GM19395 (cell line): ENCODE results near the gene TBC1D1.

Source experiments
- ATAC-seq: cut with Tn5 transposase; IDR thresholded peaks from one replicate; pipeline ENCODE4 v1.9.1; 2021; ENCODE audit warnings: mild to moderate bottlenecking, moderate library complexity; ENCODE audit not compliant: unreplicated experiment

TBC1D1 gene

GRCh38 chr4:38095691-38096090 lies 204.8 kb downstream of the TBC1D1 start:
- no peak for ATAC-seq

DNA sequence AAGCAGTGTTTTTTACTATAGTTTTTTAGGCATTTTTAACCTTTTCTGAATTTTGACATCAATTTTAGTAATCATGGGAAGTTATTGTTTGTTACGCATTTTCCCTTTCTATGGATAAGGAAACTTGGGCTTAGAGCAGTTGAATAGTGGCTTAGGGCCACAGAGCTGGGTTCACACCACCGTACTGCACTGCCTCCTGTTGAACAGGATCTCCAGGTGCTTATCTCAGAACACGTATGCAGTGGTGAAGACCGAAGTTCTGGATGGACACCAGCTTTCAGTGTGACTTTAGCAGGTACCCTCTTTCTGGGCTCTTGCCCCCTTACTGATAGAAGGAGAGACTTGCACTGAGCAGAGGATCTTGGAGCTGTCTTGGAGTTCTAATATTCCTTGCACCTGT lies 206.9 kb downstream of the TBC1D1 start:
- ATAC-seq, result no peak

GRCh38 chr4:38099020-38099600 lies 208.2 kb downstream of the TBC1D1 start:
- ATAC-seq, result no peak

DNA sequence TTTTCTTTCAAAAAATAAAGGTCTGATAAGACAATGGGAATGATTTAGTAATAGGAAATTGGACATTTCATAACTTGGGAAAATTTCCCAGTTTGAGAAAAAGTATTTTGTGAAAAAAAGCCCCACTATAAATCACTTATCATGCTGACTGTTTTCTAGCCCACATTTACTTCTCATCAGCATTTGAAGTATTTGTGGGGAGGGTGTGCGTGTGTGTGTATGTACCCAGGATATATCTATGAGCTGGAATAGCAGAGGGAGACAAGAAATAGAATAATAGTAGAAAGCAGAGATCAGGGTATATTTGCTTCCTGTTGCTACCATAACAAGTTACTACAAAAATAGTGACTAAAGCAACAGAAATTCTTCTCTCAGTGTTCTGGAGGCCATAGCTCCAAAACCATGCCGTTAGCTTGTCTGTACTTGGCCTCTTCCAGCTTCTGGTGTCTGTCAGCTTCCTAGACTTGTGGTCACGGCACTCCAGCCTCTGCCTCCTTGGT lies 209.1 kb downstream of the TBC1D1 start:
- ATAC-seq, result no peak

DNA sequence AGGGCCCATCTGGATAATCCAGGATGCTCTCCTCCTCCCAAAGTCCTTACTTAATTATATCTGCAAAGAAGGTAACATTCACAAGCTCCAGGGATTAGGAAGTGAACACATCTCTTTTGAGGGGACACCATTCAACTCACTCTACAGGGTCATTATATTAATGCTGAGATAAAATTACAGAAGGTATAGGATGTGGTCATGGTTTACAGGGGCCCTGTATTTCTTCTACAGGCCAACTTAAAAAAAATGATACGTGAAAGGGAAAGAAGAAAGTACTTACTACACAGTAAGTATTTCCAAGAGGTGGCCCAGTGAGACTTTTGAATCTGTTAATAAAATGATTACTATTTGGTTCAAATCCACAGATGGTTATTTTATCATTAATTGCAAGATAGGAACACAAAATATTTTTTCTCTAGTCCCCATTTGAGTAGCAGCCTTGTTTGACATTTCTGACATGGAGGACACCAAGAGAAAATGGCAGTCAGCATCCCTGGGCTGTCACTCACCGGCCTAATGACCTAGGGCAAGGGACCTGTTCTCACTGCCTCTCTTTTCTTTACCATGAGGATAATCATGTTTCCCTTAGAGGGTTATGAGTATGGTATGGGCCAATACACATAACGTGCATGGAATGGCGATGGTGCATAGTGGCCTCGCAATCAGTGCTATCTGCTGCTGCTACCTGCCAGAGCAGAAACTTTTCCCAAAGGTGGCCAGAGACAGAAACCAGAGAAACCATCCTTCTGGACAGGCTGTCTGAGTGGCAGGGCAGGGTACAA lies 209.8 kb downstream of the TBC1D1 start:
- no peak for ATAC-seq

DNA sequence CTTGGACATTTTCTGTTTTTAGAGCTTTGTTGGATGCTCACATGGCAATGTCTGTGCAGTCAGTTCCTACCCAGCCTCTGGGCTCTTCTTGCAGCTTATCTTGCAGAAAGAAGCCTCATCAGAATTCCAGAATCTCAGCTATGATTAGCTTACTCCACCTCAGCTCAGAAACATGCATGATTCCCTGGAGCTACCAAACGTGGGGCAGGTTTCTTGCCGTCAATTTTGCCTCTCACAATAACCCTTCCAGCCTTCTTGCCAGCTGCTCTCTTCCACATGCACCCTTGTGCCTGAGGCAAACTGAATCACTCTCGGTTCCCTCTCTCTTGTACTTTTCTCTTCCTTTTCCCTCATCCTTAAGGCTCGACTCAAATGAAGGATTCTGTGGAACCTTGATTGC lies 210.7 kb downstream of the TBC1D1 start:
- ATAC-seq, result no peak

DNA sequence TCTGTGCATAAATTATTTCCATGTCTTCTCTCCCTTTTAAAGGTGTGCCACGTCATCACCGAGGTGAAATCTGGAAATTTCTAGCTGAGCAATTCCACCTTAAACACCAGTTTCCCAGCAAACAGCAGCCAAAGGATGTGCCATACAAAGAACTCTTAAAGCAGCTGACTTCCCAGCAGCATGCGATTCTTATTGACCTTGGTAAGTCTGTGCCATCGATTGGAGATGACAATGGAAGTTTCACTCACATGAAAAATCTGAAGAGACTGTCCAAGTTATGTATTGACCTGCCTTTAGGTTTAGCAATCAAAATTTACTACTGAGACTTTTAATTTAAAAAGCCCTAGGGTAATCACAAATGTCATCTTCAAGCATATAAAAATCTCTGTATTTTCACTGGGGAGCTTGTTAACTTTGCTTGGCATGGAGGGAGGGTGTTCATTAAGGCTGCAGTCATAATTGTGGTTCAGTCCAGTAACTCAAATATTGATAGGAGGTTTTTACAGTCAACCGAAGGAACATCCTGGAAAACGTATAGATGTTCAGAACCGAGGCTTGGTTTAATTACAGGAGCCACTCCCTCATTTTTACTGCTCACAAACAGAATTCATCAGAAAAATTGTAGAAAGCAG lies 212.2 kb downstream of the TBC1D1 start:
- ATAC-seq, result no peak

- ATAC-seq, result peak; percentile 95
Measured at GRCh38 chr4:38105475-38106220, 214.8 kb downstream of the TBC1D1 start.

GRCh38 chr4:38106311-38106710 lies 215.4 kb downstream of the TBC1D1 start:
- ATAC-seq, result no peak

GRCh38 chr4:38106886-38107514 lies 216.1 kb downstream of the TBC1D1 start:
- ATAC-seq, result no peak

DNA sequence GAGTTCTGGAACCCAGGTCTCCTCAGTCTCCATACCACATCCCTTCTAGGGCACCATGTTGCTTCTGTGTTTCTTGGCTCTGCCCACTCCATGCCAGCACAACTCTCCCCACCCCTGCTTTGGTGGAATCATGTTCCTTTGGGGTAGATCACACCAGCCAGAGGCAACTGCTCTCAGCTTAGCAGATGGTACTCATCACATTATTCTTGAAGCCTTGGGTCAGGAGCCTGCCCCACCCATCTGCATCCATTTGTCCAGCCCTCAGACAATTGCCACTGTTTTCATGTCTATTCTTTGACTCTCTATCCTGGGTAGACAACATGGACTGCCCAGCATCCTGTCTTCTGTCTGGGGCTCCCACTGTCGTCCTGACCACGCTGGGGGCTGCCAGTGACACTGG lies 216.9 kb downstream of the TBC1D1 start:
- no peak for ATAC-seq

DNA sequence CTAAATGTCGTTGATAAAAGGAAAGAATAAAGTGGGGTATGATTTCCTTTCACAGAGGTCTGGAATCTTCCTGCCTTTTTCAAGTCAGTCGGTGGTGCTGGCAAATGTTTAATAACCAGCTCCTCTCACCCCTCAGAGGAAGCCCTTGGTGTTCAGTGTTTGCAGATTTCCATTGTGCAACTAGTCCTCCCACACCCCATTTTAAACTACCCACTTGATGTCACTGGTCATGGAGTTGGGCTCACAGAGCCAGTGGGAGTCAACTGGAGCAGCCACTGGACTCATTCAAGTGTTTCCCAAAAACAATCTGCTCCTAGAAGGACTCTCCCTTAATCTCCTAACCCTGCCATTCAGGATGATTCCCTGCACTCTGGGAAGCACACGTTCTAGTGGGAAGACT lies 218.5 kb downstream of the TBC1D1 start:
- no peak for ATAC-seq

DNA sequence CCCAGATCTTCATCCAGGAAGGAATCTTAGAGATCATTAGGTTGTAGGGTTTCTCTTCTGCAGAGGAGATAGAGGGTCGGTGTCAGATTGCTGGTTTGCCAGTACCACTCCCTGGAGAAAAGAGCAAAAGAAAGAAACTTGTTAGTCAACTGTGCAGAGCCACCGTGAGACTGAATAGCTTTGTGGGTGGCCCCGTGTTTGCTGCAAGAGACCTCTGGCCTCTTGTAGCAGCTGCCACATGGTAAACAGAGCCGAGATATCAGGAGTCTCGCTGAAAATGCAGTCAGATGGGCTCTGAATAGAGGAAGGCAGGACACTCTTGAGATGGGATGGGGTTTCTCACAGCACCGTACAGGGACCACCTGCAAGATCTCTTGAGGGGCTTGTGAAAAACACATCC lies 219.0 kb downstream of the TBC1D1 start:
- ATAC-seq, result no peak

GRCh38 chr4:38111024-38111423 lies 220.1 kb downstream of the TBC1D1 start:
- no peak for ATAC-seq

DNA sequence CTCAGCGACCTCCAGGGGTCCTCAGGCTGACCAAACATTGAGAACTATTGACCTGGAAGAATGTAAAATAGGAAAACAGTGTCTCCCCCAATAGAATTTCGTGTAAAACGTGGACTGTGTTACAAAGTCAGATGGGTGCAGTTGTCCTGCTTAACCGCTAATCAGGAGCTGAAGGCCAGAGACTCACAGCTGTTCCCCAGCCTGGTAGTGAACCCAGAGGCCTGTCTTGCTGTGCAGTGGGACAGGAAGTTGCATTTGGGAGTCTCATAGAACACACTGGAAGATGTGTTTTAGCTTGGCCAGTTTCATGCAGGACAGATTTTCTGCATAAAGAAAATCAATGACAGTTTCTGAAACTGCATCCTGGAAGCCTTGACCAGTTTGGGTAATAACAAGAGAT lies 220.8 kb downstream of the TBC1D1 start:
- ATAC-seq, result no peak

DNA sequence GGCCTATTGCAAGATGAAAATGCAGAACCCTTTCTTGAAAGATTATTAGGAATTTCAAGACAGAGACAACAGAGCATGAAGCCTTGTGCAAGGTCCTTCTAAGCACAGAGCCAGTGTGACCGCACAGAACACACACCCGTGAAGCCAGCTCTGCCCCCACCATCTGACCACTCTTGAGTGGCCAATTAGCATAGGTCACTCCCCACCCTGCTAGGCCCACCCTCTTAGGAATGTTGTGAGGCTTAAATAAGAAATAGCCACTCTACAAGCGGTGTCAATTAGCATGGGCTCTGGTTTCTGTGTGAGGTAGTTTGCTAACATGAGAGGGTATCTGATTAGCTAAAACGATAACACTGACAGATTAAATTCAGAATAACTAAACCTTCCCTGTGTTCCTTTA lies 222.2 kb downstream of the TBC1D1 start:
- no peak for ATAC-seq

- ATAC-seq, result no peak
Measured at GRCh38 chr4:38113551-38113950, 222.7 kb downstream of the TBC1D1 start.

DNA sequence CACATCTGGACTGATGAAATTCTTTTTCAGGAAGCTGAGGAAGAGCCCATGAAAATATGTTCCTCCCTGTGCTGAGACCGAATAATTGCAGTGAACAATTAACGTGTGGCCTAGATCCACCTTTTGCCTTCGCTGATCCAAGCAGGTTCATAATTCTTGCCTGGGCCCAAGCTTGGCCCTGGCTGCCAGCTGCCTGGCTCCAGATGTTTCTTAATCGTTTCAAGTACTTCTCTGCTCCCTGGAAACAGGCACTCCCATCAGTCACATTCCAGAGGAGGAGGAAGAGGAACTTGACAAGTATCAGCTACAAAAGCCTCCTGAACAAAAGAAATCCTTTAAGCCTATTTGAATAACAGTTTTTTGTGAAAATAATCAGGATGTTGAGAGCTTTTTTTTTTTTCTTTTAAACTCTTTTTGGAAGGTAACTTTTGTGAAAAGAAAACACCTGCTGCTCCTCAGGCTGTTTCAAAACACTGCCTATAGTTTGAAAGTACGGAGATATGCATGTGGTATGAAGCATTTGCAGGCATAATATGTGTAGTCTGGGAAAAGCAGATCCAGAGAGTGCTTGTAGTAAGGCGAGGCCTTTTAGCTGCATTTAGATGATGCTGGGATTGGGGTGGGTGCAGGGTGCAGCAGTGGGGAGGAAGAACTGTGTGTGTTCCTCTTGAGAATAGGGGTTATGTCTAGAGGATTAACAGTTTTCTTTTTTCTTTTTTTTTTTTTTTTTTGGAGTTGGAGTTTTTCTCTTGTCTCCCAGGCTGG lies 223.7 kb downstream of the TBC1D1 start:
- ATAC-seq, result no peak

DNA sequence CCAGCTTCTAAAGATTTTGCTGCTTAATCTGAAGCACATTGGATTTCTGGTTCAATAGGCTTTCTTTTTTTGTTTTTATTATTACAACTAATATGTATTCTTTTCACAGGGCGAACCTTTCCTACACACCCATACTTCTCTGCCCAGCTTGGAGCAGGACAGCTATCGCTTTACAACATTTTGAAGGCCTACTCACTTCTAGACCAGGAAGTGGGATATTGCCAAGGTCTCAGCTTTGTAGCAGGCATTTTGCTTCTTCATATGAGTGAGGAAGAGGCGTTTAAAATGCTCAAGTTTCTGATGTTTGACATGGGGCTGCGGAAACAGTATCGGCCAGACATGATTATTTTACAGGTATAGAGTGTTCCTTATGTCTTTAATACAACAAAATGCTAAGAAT lies 224.7 kb downstream of the TBC1D1 start:
- no peak for ATAC-seq

DNA sequence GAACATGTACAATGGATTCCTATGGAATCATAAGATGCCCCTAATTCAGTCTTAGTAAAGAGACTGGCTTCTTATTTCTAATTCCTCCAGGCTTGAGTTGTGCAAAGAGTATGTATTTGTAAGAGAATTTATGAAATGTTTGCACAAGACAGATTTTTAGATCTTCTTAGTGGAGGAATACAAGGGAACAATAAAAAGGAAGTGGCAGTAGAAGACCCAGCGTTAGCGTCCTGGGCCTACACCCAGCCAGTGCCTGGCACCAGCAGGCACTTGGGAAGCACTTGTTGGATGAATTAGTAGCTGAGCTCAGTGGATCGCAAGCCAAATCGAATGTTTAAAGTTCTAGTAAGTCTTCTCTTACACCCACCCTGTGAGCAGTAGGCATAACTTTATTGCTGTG lies 226.7 kb downstream of the TBC1D1 start:
- ATAC-seq, result no peak
